Left ventricle myocardium inferior (tissue), 1 donor: ENCODE results near the gene PITPNC1. TPM values are rescaled to one million over a fixed set of nuclear protein-coding genes. Genes with fewer than 3 reads are reported as not detected.
A peak's percentile ranks its signal among the peaks of the same experiment; 100 is the strongest.

Source experiments
- DNase-seq: peaks from one replicate; pipeline ENCODE4 v3.0.0-alpha.2; 2020
- H3K27ac ChIP-seq: fragments of 200-600 bp; replicated peaks from 2 replicates; pipeline ENCODE4 v1.8.0; 2021
- H3K27me3 ChIP-seq: fragments of 200-600 bp; 2 replicates; pipeline ENCODE4 v1.8.0; 2021; ENCODE audit warnings: low read depth
- H3K36me3 ChIP-seq: fragments of 200-600 bp; 2 replicates; pipeline ENCODE4 v1.8.0; 2021
- H3K4me1 ChIP-seq: fragments of 200-600 bp; 2 replicates; pipeline ENCODE4 v1.8.0; 2021
- H3K4me3 ChIP-seq: fragments of 200-600 bp; 2 replicates; pipeline ENCODE4 v1.8.0; 2021; ENCODE audit warnings: mild to moderate bottlenecking, moderate library complexity
- H3K9me3 ChIP-seq: fragments of 200-600 bp; replicated peaks from 2 replicates; pipeline ENCODE4 v1.8.0; 2021
- CTCF ChIP-seq: fragments of 200-600 bp; IDR thresholded peaks from 2 replicates; pipeline ENCODE4 v1.8.0; 2021; ENCODE audit warnings: antibody characterized with exemption, mild to moderate bottlenecking, borderline replicate concordance
- intact Hi-C: fragments of 100-400 bp; cut with micrococcal nuclease; formaldehyde crosslinking; loops from one replicate; pipeline ENCODE4 v1.11.0; 2022
- total RNA-seq: library from RNA; stranded (reverse); fragmentation: NEBNext Ultra II Directional; extraction: Animal tissue kit (Norgen Biotek cat#: 25700); gene quantifications from one replicate; pipeline ENCODE4 v1.2.1, GENCODE V29; 2021
- donor health status: DM: no; HTN: yes; CAD: no; lungs with severe emphysema.

Gene PITPNC1
- total RNA-seq, 1 donor from 2014 or later = 8.1 TPM

DNA sequence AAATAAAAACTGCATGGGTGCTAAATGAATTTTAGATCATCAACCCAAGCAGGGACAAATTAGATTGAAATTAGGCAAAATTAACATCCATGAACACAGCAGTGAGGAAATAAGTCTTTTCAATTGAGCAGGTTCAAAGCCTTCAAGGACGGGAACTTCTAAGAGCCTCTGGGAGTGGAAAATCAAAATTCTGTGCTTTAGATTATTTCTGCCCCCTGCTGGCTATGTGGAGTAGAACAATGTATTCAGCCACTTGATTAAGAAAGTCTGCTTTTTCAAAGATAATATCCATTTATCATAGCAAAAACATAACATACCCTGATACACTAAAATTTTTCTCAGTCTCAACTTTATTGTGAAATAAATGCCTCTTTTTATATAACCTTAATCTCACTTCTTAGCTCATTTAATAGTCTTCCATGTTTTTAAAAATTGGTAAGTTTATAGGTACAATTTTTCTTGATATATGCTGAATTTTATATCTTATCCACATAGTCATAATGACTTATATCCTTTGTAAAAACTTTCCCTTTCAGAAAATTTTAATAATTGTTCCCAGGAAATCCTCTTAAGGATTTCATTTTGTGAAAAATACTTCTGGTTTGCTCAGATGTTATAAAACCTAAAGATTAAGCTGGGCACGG, 312.6 kb downstream of the PITPNC1 start:
- H3K27me3 ChIP-seq = no peaks in the 10 kb centered on the region
- no peaks in the 10 kb centered on the region for H3K9me3 ChIP-seq
- peaks cover 21% of the 10 kb centered on the region for H3K36me3 ChIP-seq
- H3K4me1 ChIP-seq = peaks cover 9% of the 10 kb centered on the region
- intact Hi-C loops = loop anchor here (5.0 kb wide), 1 partner anchor 312 kb away; the partner anchor contains the start of gene PITPNC1
- H3K4me3 ChIP-seq = no peak overlapping the region
- H3K27ac ChIP-seq = no peak overlapping the region
- DNase-seq = no peak
- peak; percentile 87 for TF ChIP-seq CTCF

GRCh38 chr17:67693811-67694210, 316.7 kb downstream of the PITPNC1 start:
- intact Hi-C loops = no loop called here
- Histone ChIP-seq H3K36me3 (peaks cover 21% of the 10 kb centered on the region), H3K27me3 (no peaks in the 10 kb centered on the region), H3K4me1 (peaks cover 6% of the 10 kb centered on the region), H3K27ac (no peak overlapping the region), H3K4me3 (no peak overlapping the region), H3K9me3 (no peaks in the 10 kb centered on the region)
- no peak for DNase-seq
- TF ChIP-seq CTCF = no peak

DNA sequence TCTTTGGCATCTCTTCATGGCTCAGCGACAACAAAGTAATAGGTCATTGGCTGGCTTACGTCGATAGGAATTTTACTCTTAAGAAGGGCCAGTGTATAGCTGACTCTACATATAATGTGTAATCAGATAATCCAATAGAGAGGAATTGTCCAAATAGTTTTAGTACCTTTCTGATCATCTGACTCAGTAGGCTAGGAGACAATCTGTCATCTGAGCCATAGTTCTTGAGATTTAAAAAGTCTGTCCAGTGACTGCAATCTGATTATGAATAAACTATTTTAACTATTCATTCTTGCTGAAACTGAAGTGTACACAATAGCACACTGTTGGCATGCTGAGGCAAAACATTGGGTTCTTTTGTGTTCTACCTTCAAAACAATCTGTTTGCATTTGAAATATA, 319.3 kb downstream of the PITPNC1 start:
- TF ChIP-seq CTCF = no peak
- no peak for DNase-seq
- Histone ChIP-seq H3K4me3 (no peak overlapping the region), H3K36me3 (peaks cover 21% of the 10 kb centered on the region), H3K9me3 (peaks cover 3% of the 10 kb centered on the region), H3K4me1 (no peaks in the 10 kb centered on the region), H3K27me3 (no peaks in the 10 kb centered on the region), H3K27ac (no peak overlapping the region)
- intact Hi-C loops = no loop called here

DNA sequence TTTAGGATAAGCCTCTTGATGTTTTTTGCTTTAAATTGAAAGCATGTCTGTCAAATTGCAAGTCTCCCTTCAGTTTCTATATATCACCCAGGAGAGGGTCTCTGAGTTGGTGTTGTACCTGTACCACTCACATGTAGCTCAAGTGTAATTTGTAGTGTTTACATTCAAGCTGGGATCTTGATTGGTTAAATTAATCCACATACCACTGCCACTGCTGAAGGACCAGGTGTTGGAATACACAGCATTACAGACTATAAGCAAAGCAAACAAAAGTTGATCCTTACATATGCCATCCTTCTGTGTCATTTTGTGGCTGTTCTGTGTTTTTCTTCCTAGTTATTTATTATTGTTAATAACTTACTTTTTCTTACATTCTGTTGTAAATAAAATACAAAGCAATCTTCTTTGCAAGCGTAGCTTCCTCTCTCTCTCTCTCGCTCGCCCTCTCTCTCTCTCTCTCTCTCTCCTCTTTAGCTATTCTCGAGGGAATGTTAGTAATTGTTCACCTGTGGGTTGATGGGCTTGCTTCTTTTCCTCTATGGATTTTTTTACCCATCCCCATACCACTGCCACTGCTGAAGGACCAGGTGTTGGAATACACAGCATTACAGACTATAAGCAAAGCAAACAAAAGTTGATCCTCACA, 319.9 kb downstream of the PITPNC1 start:
- TF ChIP-seq CTCF = no peak
- no peaks in the 10 kb centered on the region for H3K4me1 ChIP-seq
- peaks cover 21% of the 10 kb centered on the region for H3K36me3 ChIP-seq
- no peak overlapping the region for H3K27ac ChIP-seq
- no peak for DNase-seq
- intact Hi-C loops = no loop called here
- peaks cover 3% of the 10 kb centered on the region for H3K9me3 ChIP-seq
- no peaks in the 10 kb centered on the region for H3K27me3 ChIP-seq
- H3K4me3 ChIP-seq = no peak overlapping the region

DNA sequence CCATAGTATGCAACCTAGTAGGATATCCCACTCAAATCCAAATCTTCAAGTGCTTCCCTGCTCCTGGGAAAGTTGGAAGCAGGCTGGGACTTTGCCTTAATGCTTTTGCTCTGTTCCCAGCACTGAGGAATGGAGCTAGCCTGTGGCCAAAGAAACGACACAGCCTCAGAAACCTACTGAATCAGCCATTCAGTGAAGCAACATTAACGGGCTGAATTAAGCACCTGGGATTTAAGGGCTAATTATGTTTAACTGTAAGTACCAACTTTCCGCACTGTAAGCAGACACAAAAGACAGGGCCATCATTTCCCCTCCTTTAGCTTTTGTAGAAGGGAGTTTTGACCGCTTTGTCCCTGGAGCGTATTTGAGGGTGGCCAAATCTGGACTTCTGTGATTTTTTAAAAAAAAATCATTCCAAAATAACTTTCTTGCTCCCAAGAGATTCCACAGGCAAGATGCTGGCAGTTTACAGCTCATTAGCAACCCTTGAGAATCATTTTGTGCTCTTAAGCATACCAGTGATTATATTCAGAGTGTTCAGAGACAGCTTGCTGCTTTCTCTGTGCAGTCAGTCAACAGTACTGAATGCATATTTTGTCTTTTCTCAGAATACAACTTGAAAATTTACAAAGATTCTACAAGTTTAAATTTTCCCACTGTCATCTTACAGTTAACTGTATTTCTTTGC, 323.1 kb downstream of the PITPNC1 start:
- Histone ChIP-seq H3K4me1 (no peaks in the 10 kb centered on the region), H3K27ac (no peak overlapping the region), H3K9me3 (peaks cover 3% of the 10 kb centered on the region), H3K36me3 (no peaks in the 10 kb centered on the region), H3K4me3 (no peak overlapping the region), H3K27me3 (no peaks in the 10 kb centered on the region)
- no peak for TF ChIP-seq CTCF
- no peak for DNase-seq
- intact Hi-C loops = no loop called here
